ENCODE measurements around the gene TRAF6. TPM values are rescaled to one million over a fixed set of nuclear protein-coding genes. Genes with fewer than 3 reads are reported as not detected.

Gene TRAF6
- total RNA-seq, 2 donors from 2014 or later: 10.3 to 19.0 TPM

- Histone ChIP-seq H3K27me3 (replicated peaks; ENCODE audit: insufficient read depth) (no peaks in the 10 kb centered on the region), H3K9me3 (no peaks in the 10 kb centered on the region), H3K4me1 (replicated peaks) (no peaks in the 10 kb centered on the region), H3K4me3 (no peak overlapping the region), H3K27ac (no peak overlapping the region), H3K36me3 (no peaks in the 10 kb centered on the region)
- TF ChIP-seq POLR2AphosphoS5 (IDR thresholded peaks at IDR 0.05) (no peak), POLR2A (IDR thresholded peaks at IDR 0.05) (no peak)
- TF ChIP-seq, protein P1, sequence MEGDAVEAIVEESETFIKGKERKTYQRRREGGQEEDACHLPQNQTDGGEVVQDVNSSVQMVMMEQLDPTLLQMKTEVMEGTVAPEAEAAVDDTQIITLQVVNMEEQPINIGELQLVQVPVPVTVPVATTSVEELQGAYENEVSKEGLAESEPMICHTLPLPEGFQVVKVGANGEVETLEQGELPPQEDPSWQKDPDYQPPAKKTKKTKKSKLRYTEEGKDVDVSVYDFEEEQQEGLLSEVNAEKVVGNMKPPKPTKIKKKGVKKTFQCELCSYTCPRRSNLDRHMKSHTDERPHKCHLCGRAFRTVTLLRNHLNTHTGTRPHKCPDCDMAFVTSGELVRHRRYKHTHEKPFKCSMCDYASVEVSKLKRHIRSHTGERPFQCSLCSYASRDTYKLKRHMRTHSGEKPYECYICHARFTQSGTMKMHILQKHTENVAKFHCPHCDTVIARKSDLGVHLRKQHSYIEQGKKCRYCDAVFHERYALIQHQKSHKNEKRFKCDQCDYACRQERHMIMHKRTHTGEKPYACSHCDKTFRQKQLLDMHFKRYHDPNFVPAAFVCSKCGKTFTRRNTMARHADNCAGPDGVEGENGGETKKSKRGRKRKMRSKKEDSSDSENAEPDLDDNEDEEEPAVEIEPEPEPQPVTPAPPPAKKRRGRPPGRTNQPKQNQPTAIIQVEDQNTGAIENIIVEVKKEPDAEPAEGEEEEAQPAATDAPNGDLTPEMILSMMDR (IDR thresholded peaks at IDR 0.05): no peak
- 93% methylated on average over 1 of the region's 1 CpG for WGBS
- intact Hi-C loops (cut with DNase I): no loop called here
- no peak for DNase-seq (ENCODE audit: low spot score)
Measured at GRCh38 chr11:36451681-36452080, 58.4 kb downstream of the TRAF6 start.

DNA sequence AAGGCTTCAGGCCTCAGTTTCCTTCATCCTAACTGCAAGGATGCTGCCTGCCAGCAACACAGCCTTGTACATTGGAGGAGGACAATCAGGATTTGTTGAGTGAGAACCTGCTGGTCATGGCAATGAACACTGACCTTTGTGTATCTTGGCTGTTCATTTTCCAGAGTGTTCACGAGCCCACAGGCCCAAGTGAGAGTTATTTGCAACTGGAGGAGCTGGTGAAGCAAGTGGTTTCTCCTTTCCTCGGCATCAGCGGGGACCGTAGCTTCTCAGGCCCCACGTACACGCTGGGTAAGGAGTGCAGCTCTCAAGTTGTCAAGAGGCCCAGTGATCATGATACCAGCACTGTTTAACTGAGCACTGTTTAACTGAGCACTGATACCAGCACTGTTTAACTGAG, 59.0 kb downstream of the TRAF6 start:
- WGBS: over 99% methylated on average over 6 of the region's 6 CpGs
- no peak for DNase-seq (ENCODE audit: low spot score)

GRCh38 chr11:36450110-36450572, 59.9 kb downstream of the TRAF6 start:
- no peak overlapping the region for H3K27ac ChIP-seq
- no peak for TF ChIP-seq POLR2A (IDR thresholded peaks at IDR 0.05)
- TF ChIP-seq POLR2AphosphoS5 (IDR thresholded peaks at IDR 0.05): no peak
- TF ChIP-seq, protein P1 (IDR thresholded peaks at IDR 0.05): no peak
- H3K9me3 ChIP-seq: no peaks in the 10 kb centered on the region
- no peaks in the 10 kb centered on the region for H3K36me3 ChIP-seq
- intact Hi-C loops (cut with DNase I): no loop called here
- H3K4me3 ChIP-seq: no peak overlapping the region
- no peaks in the 10 kb centered on the region for H3K27me3 ChIP-seq (replicated peaks; ENCODE audit: insufficient read depth)
- DNase-seq (ENCODE audit: low spot score): no peak
- WGBS: 14% methylated on average over 3 of the region's 3 CpGs
- H3K4me1 ChIP-seq (replicated peaks): no peaks in the 10 kb centered on the region

More for the DNA sequence above, 59.0 kb downstream of the TRAF6 start:
- intact Hi-C loops (cut with DNase I): no loop called here
- Histone ChIP-seq H3K36me3 (no peaks in the 10 kb centered on the region), H3K27me3 (replicated peaks; ENCODE audit: insufficient read depth) (no peaks in the 10 kb centered on the region), H3K4me1 (replicated peaks) (no peaks in the 10 kb centered on the region), H3K27ac (no peak overlapping the region), H3K9me3 (no peaks in the 10 kb centered on the region), H3K4me3 (no peak overlapping the region)
- no peak for TF ChIP-seq POLR2AphosphoS5 (IDR thresholded peaks at IDR 0.05)
- no peak for TF ChIP-seq POLR2A (IDR thresholded peaks at IDR 0.05)

DNA sequence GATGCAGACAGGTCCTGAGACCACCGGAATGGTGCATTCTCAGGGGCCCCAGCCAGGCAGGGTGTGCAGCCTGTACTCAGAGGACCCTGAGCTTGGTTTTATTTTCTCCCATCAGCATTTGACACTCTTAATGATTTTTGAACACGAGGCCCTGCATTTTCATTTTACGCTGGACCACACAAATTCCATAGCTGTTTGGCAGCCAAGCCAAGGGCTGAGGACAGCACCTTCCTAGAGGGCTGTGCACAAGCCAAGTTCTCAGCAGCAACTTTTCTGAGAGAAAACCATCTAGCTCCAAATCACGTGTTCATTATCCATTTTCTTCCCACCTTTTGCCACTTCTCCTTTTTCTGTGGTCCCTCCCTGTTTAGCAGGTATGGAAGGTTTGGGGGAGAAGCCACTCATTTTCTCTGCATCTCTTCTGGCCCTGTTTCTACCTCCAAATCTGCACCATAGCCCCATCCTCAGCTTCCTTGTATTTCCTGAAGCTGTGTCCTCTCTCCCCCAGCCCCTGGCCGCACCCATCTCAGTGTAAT, 60.4 kb downstream of the TRAF6 start:
- no peak overlapping the region for H3K27ac ChIP-seq
- H3K36me3 ChIP-seq: no peaks in the 10 kb centered on the region
- intact Hi-C loops (cut with DNase I): no loop called here
- no peaks in the 10 kb centered on the region for H3K4me1 ChIP-seq (replicated peaks)
- H3K9me3 ChIP-seq: no peaks in the 10 kb centered on the region
- WGBS: 40% methylated on average over 5 of the region's 5 CpGs
- TF ChIP-seq POLR2AphosphoS5 (IDR thresholded peaks at IDR 0.05) (no peak), POLR2A (IDR thresholded peaks at IDR 0.05) (no peak)
- TF ChIP-seq, protein P1 (IDR thresholded peaks at IDR 0.05): no peak
- no peaks in the 10 kb centered on the region for H3K27me3 ChIP-seq (replicated peaks; ENCODE audit: insufficient read depth)
- H3K4me3 ChIP-seq: no peak overlapping the region
- DNase-seq (ENCODE audit: low spot score): no peak

DNA sequence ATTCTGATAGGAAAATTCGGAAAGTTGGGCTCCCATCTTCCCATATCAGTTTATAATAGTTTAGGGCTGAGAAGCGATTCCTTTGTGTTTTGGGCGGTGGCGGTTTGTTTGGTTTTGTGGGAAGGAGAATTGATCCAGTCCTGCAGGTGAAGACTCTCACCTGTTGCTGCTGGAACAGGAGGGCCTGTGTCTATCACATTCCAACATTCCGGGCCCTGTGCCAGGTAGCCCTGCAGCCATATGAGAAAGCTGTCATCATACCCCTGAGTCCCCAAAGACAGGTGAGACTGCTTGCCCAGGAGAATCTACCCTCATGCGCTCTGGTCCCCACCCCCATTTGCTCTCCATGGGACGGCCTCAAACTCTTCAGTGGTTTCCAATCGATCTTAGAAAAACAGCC, 62.1 kb downstream of the TRAF6 start:
- peak; percentile 14 for DNase-seq (ENCODE audit: low spot score)
- no peak for TF ChIP-seq POLR2A (IDR thresholded peaks at IDR 0.05)
- TF ChIP-seq POLR2AphosphoS5 (IDR thresholded peaks at IDR 0.05): no peak
- TF ChIP-seq, protein P1 (IDR thresholded peaks at IDR 0.05): no peak
- no peak overlapping the region for H3K27ac ChIP-seq
- intact Hi-C loops (cut with DNase I): no loop called here
- WGBS: 45% methylated on average over 8 of the region's 8 CpGs
- no peaks in the 10 kb centered on the region for H3K4me1 ChIP-seq (replicated peaks)
- H3K36me3 ChIP-seq: no peaks in the 10 kb centered on the region
- H3K27me3 ChIP-seq (replicated peaks; ENCODE audit: insufficient read depth): no peaks in the 10 kb centered on the region
- no peaks in the 10 kb centered on the region for H3K9me3 ChIP-seq
- H3K4me3 ChIP-seq: no peak overlapping the region

Measured in prostate gland (tissue), 2 donors.